Measurements from ENCODE around the gene ACSS1. TPM values are rescaled to one million over a fixed set of nuclear protein-coding genes. Genes with fewer than 3 reads are reported as not detected.

Gene ACSS1
- total RNA-seq, 1 donor: 1.4 TPM

GRCh38 chr20:25057234-25058050 lies 497 bp downstream of the ACSS1 start:
- H3K4me1 ChIP-seq (ENCODE audit: insufficient read depth, low read length): peaks cover 33% of the 10 kb centered on the region
- H3K27ac ChIP-seq (ENCODE audit: low read depth, low read length): no peak overlapping the region
- no peak for TF ChIP-seq CTCF (IDR thresholded peaks at IDR 0.05; ENCODE audit: extremely low read depth, low read depth, low read length)

GRCh38 chr20:25056690-25057233 lies 1.2 kb downstream of the ACSS1 start:
- Histone ChIP-seq H4K20me1 (ENCODE audit: insufficient read depth, low read length) (peaks cover 6% of the 10 kb centered on the region), H3K79me2 (ENCODE audit: insufficient read depth, low read length) (no peaks in the 10 kb centered on the region), H2AFZ (ENCODE audit: low read length) (peak overlapping the region; percentile 75), H3K27me3 (ENCODE audit: insufficient read depth, low read length) (peaks cover 34% of the 10 kb centered on the region), H3K4me3 (ENCODE audit: insufficient read depth, low read length) (peak overlapping the region; percentile 73), H3K9me3 (ENCODE audit: low read depth, low read length) (no peaks in the 10 kb centered on the region), H3K36me3 (ENCODE audit: insufficient read depth, low read length) (no peaks in the 10 kb centered on the region), H3K4me2 (ENCODE audit: insufficient read depth, low read length) (peak overlapping the region; percentile 86), H3K4me1 (ENCODE audit: insufficient read depth, low read length) (peaks cover 40% of the 10 kb centered on the region), H3K27ac (ENCODE audit: low read depth, low read length) (no peak overlapping the region)
- peak; percentile 58 for DNase-seq (ENCODE audit: insufficient read length, low spot score, missing footprints)
- no peak for TF ChIP-seq CTCF (IDR thresholded peaks at IDR 0.05; ENCODE audit: extremely low read depth, low read depth, low read length)

More at GRCh38 chr20:25057234-25058050, 497 bp downstream of the ACSS1 start:
- no peaks in the 10 kb centered on the region for H3K79me2 ChIP-seq (ENCODE audit: insufficient read depth, low read length)
- H4K20me1 ChIP-seq (ENCODE audit: insufficient read depth, low read length): peaks cover 6% of the 10 kb centered on the region
- H3K4me2 ChIP-seq (ENCODE audit: insufficient read depth, low read length): peak overlapping the region; percentile 86
- H3K4me3 ChIP-seq (ENCODE audit: insufficient read depth, low read length): peak overlapping the region; percentile 73
- peak overlapping the region; percentile 77 for H2AFZ ChIP-seq (ENCODE audit: low read length)
- DNase-seq (ENCODE audit: insufficient read length, low spot score, missing footprints): peak; percentile 91
- no peaks in the 10 kb centered on the region for H3K36me3 ChIP-seq (ENCODE audit: insufficient read depth, low read length)
- H3K27me3 ChIP-seq (ENCODE audit: insufficient read depth, low read length): peaks cover 41% of the 10 kb centered on the region
- H3K9me3 ChIP-seq (ENCODE audit: low read depth, low read length): no peaks in the 10 kb centered on the region

- Histone ChIP-seq H3K4me2 (ENCODE audit: insufficient read depth, low read length) (no peak overlapping the region), H3K27ac (ENCODE audit: low read depth, low read length) (no peak overlapping the region), H3K4me3 (ENCODE audit: insufficient read depth, low read length) (no peak overlapping the region), H3K9me3 (ENCODE audit: low read depth, low read length) (no peaks in the 10 kb centered on the region), H2AFZ (ENCODE audit: low read length) (no peak overlapping the region), H3K36me3 (ENCODE audit: insufficient read depth, low read length) (no peaks in the 10 kb centered on the region), H3K4me1 (ENCODE audit: insufficient read depth, low read length) (peaks cover 40% of the 10 kb centered on the region), H3K27me3 (ENCODE audit: insufficient read depth, low read length) (peaks cover 25% of the 10 kb centered on the region), H4K20me1 (ENCODE audit: insufficient read depth, low read length) (peaks cover 6% of the 10 kb centered on the region), H3K79me2 (ENCODE audit: insufficient read depth, low read length) (no peaks in the 10 kb centered on the region)
- no peak for TF ChIP-seq CTCF (IDR thresholded peaks at IDR 0.05; ENCODE audit: extremely low read depth, low read depth, low read length)
- peak; percentile 81 for DNase-seq (ENCODE audit: insufficient read length, low spot score, missing footprints)
Observed at GRCh38 chr20:25055711-25056495, 2.0 kb downstream of the ACSS1 start.
